ENCODE measurements around the gene ADRA1B.

The ADRA1B gene

DNA sequence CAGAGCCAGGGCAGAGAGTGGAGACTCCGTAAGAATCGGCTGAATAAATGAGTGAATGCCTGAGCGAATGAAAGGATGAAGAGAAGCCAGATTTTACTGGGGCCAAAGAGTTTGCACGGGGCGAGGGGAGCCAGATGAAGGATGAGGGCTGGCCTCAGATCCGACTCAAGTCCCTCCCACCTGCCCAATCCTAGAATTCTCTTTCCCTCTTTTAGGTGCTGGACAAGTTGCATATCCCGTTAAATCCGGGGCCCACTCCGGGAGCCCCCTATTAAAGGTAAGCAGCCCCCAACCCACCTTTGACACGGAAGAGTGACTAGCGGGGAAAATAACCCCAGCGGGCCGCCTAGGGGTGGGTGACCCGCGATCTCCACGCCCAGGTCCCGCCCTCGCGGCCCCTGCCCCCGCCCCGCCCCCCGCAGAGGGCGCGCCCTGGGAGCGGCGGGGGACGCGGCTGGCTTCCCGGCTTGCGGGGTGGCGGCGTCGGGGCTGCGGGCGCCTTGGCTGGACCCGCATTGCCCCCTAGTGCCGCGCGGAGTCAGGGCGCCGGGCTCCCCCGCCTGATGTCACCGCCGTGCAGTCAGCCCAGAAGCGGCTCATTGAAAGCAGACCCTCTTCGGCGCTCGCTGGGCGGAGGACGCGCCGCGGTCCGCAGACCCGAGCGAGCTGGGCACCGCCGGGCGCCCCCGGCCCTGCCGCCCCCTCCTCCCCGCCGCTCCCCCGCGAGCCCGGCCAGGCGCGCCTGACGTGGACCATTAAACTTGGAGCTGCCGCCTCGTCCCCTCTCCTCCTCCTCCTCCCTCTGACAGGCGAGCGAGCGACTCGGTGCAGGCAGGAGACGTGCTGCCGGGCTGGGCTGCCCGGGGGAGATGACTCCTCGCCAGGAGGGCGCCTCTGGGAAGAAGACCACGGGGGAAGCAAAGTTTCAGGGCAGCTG lies at the start of gene ADRA1B:
ADRA1B (plus strand) TSS at position 579 of the 937 bp plus-strand sequence. CDS start 424 bp downstream, outside the sequence.
- DNase-seq (ENCODE audit: low read depth): peak; percentile 90
- peak within 1 kb of the TSS; percentile 71 for H3K9ac ChIP-seq (ENCODE audit: low read length)
- H3K9me3 ChIP-seq (ENCODE audit: control insufficient read depth, low read length): no peaks in the 10 kb centered on the region
- H3K36me3 ChIP-seq (ENCODE audit: control insufficient read depth, insufficient read depth, low read length, severe bottlenecking): no peaks in the 10 kb centered on the region
- peaks cover 5% of the 10 kb centered on the region for H3K27me3 ChIP-seq (replicated peaks; ENCODE audit: control insufficient read depth, insufficient read depth, low read length)
- peak within 1 kb of the TSS; percentile 77 for H3K4me3 ChIP-seq (ENCODE audit: low read length)
- H3K4me1 ChIP-seq (ENCODE audit: control insufficient read depth, insufficient read depth, low read length): peaks cover 58% of the 10 kb centered on the region

DNA sequence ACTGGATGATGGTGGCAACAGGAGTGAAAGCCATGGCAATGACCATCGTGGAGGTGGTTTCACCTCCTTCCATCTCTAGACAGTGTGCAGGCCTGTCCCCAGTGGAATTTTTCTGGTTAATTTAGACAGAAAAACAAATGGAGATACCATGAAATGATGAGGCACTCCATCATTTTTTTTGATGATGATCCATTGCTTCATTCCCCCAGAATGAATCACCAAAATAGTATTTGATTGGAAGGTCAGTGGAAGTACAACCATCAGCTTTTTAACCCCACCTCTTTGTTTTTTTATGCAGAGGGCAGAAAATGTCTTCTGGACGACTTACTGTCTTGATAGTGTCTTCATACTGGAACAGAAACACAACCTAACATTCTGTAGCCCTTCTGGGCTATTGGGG lies 42.6 kb upstream of the ADRA1B start:
- no peak overlapping the region for H3K9ac ChIP-seq (ENCODE audit: low read length)
- no peaks in the 10 kb centered on the region for H3K9me3 ChIP-seq (ENCODE audit: control insufficient read depth, low read length)
- H3K27me3 ChIP-seq (replicated peaks; ENCODE audit: control insufficient read depth, insufficient read depth, low read length): peaks cover 16% of the 10 kb centered on the region
- peaks cover 24% of the 10 kb centered on the region for H3K4me1 ChIP-seq (ENCODE audit: control insufficient read depth, insufficient read depth, low read length)
- no peak overlapping the region for H3K4me3 ChIP-seq (ENCODE audit: low read length)
- no peaks in the 10 kb centered on the region for H3K36me3 ChIP-seq (ENCODE audit: control insufficient read depth, insufficient read depth, low read length, severe bottlenecking)
- DNase-seq (ENCODE audit: low read depth): no peak

GRCh38 chr5:159874263-159874662 lies 42.0 kb upstream of the ADRA1B start:
- H3K9ac ChIP-seq (ENCODE audit: low read length): no peak overlapping the region
- H3K4me3 ChIP-seq (ENCODE audit: low read length): no peak overlapping the region
- peaks cover 11% of the 10 kb centered on the region for H3K27me3 ChIP-seq (replicated peaks; ENCODE audit: control insufficient read depth, insufficient read depth, low read length)
- H3K4me1 ChIP-seq (ENCODE audit: control insufficient read depth, insufficient read depth, low read length): peaks cover 28% of the 10 kb centered on the region
- DNase-seq (ENCODE audit: low read depth): no peak
- H3K9me3 ChIP-seq (ENCODE audit: control insufficient read depth, low read length): no peaks in the 10 kb centered on the region
- no peaks in the 10 kb centered on the region for H3K36me3 ChIP-seq (ENCODE audit: control insufficient read depth, insufficient read depth, low read length, severe bottlenecking)

DNA sequence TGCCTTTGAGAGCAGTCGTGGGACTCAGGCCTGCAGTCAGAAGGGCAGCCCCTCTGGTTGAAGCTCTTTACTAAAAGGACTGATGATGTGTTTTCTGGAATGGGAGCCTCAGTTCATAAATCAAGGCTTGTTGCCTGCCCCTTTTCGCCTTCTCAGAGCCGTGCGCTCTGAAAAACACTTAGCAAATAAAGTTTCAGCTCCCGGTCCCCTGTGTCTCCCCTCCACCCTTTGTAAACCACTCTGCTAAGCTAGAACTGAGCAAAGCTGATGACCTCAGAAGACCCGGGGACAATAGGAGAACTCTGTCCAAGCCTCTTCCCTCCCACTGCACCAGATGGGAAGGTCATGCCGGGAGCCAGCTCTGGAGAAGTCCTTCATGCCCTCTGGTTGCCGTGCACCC lies 39.3 kb upstream of the ADRA1B start:
- no peaks in the 10 kb centered on the region for H3K36me3 ChIP-seq (ENCODE audit: control insufficient read depth, insufficient read depth, low read length, severe bottlenecking)
- no peak overlapping the region for H3K4me3 ChIP-seq (ENCODE audit: low read length)
- H3K9me3 ChIP-seq (ENCODE audit: control insufficient read depth, low read length): no peaks in the 10 kb centered on the region
- H3K4me1 ChIP-seq (ENCODE audit: control insufficient read depth, insufficient read depth, low read length): peaks cover 32% of the 10 kb centered on the region
- DNase-seq (ENCODE audit: low read depth): no peak
- no peak overlapping the region for H3K9ac ChIP-seq (ENCODE audit: low read length)
- H3K27me3 ChIP-seq (replicated peaks; ENCODE audit: control insufficient read depth, insufficient read depth, low read length): no peaks in the 10 kb centered on the region

- Histone ChIP-seq H3K36me3 (ENCODE audit: control insufficient read depth, insufficient read depth, low read length, severe bottlenecking) (no peaks in the 10 kb centered on the region), H3K4me1 (ENCODE audit: control insufficient read depth, insufficient read depth, low read length) (peaks cover 38% of the 10 kb centered on the region), H3K27me3 (replicated peaks; ENCODE audit: control insufficient read depth, insufficient read depth, low read length) (no peaks in the 10 kb centered on the region), H3K9me3 (ENCODE audit: control insufficient read depth, low read length) (no peaks in the 10 kb centered on the region), H3K9ac (ENCODE audit: low read length) (no peak overlapping the region), H3K4me3 (ENCODE audit: low read length) (no peak overlapping the region)
- DNase-seq (ENCODE audit: low read depth): no peak
Observed at GRCh38 chr5:159877894-159878448, 38.3 kb upstream of the ADRA1B start.

DNA sequence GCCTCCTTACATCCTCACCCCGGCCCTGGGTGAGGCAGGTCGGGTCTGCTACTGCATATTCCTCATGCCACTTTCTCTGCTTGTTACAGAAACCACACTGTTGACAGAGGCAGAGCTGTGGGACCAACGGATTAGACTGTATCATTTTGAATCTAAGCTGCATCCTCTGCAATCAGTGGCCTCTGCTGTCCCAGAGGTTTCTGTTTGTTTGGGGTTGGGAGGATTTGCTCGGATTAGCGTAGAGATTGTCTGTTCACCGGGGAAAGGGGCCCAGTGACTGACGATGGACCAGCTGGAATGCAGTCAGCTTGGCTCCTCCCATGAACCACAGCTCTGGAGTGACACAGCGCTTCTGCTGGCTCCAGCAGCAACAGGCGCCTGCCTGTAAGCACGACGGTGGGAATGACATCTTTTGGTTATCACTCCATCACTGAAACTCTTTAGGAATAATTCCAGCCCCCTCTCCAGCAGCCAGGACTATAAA lies 37.3 kb upstream of the ADRA1B start:
- Histone ChIP-seq H3K36me3 (ENCODE audit: control insufficient read depth, insufficient read depth, low read length, severe bottlenecking) (no peaks in the 10 kb centered on the region), H3K9ac (ENCODE audit: low read length) (peak overlapping the region; percentile 25), H3K4me1 (ENCODE audit: control insufficient read depth, insufficient read depth, low read length) (peaks cover 42% of the 10 kb centered on the region), H3K9me3 (ENCODE audit: control insufficient read depth, low read length) (no peaks in the 10 kb centered on the region), H3K4me3 (ENCODE audit: low read length) (peak overlapping the region; percentile 2), H3K27me3 (replicated peaks; ENCODE audit: control insufficient read depth, insufficient read depth, low read length) (no peaks in the 10 kb centered on the region)
- DNase-seq (ENCODE audit: low read depth): peak; percentile 84

GRCh38 chr5:159880676-159881075 lies 35.6 kb upstream of the ADRA1B start:
- Histone ChIP-seq H3K9me3 (ENCODE audit: control insufficient read depth, low read length) (no peaks in the 10 kb centered on the region), H3K4me1 (ENCODE audit: control insufficient read depth, insufficient read depth, low read length) (peaks cover 39% of the 10 kb centered on the region), H3K36me3 (ENCODE audit: control insufficient read depth, insufficient read depth, low read length, severe bottlenecking) (no peaks in the 10 kb centered on the region), H3K4me3 (ENCODE audit: low read length) (no peak overlapping the region), H3K9ac (ENCODE audit: low read length) (no peak overlapping the region), H3K27me3 (replicated peaks; ENCODE audit: control insufficient read depth, insufficient read depth, low read length) (no peaks in the 10 kb centered on the region)
- no peak for DNase-seq (ENCODE audit: low read depth)

DNA sequence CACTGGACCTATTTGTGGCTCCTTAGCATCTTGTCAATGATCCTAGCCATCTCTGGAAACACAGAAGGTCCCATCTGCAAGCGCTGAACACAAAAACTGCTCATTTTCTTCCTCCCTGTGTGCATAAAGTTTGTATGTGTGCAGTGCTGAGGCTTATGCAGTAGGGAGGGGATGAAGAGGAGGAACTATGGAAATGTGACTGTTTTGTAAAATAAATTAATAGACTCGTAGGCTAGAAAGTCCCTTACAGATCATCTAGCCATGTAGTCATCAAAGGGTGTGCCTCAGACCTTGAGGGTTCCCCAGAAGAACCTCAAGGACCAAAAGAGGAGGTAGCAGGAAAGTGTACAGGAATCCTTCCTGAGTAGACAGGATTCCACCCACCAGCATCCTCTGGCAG lies 34.3 kb upstream of the ADRA1B start:
- no peak for DNase-seq (ENCODE audit: low read depth)
- Histone ChIP-seq H3K36me3 (ENCODE audit: control insufficient read depth, insufficient read depth, low read length, severe bottlenecking) (no peaks in the 10 kb centered on the region), H3K9me3 (ENCODE audit: control insufficient read depth, low read length) (no peaks in the 10 kb centered on the region), H3K4me1 (ENCODE audit: control insufficient read depth, insufficient read depth, low read length) (peaks cover 39% of the 10 kb centered on the region), H3K9ac (ENCODE audit: low read length) (no peak overlapping the region), H3K27me3 (replicated peaks; ENCODE audit: control insufficient read depth, insufficient read depth, low read length) (no peaks in the 10 kb centered on the region), H3K4me3 (ENCODE audit: low read length) (no peak overlapping the region)

DNA sequence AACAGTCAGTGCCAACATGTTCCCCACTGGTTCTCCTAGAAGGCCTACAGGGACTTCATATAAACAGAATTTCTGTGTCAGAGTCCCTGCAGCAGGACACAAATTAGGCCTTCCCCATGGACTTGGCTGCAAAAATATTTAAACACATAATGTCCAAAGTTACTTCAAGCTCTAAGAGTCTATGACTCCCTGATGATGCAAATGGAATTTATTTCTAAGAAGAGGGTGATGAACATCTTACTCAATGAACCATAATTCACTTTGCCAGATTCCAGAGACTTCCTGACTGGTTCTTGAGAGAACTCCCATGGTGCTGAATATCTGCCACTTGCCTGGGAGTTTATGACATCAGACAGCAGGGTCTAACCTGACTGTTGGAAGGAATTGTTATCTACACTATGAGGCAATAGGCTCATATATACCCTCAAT lies 32.7 kb upstream of the ADRA1B start:
- H3K27me3 ChIP-seq (replicated peaks; ENCODE audit: control insufficient read depth, insufficient read depth, low read length): no peaks in the 10 kb centered on the region
- H3K9me3 ChIP-seq (ENCODE audit: control insufficient read depth, low read length): no peaks in the 10 kb centered on the region
- H3K4me3 ChIP-seq (ENCODE audit: low read length): no peak overlapping the region
- no peak overlapping the region for H3K9ac ChIP-seq (ENCODE audit: low read length)
- no peaks in the 10 kb centered on the region for H3K36me3 ChIP-seq (ENCODE audit: control insufficient read depth, insufficient read depth, low read length, severe bottlenecking)
- DNase-seq (ENCODE audit: low read depth): peak; percentile 50
- H3K4me1 ChIP-seq (ENCODE audit: control insufficient read depth, insufficient read depth, low read length): peaks cover 29% of the 10 kb centered on the region

DNA sequence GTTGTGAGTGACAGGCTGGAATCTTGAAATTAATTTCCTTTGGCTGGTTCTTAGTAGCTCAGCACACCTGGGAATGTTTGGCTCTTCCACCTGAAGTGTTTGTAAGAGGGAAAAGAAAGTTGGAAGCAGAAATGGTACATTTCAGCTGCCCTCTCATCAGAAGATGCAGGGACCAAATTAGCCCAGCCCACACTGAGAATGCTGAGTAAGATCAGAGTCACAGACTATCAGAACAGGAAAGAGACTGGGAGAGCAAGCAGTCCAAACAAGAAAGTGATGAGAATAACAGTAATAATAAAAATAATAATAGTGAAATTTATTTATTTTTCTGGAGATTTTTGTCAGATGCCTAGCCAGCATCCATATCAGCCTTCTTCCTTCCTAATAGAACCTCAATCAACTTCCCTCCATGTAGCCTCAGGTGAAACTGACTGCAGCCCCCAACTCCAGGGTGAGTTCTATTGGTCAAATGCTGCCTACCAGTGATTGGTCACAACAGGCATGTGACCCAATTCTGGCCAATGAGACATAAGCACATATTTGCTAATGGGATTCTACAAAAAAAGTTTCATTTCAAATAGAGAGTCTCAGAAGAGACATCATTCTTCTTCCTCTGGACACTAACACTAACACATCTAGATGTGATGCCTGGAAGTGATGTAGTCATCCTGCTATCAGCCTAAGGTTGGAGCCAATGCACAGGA lies 31.2 kb upstream of the ADRA1B start:
- Histone ChIP-seq H3K9me3 (ENCODE audit: control insufficient read depth, low read length) (no peaks in the 10 kb centered on the region), H3K27me3 (replicated peaks; ENCODE audit: control insufficient read depth, insufficient read depth, low read length) (peaks cover 4% of the 10 kb centered on the region), H3K4me3 (ENCODE audit: low read length) (no peak overlapping the region), H3K36me3 (ENCODE audit: control insufficient read depth, insufficient read depth, low read length, severe bottlenecking) (no peaks in the 10 kb centered on the region), H3K9ac (ENCODE audit: low read length) (no peak overlapping the region), H3K4me1 (ENCODE audit: control insufficient read depth, insufficient read depth, low read length) (peaks cover 20% of the 10 kb centered on the region)
- DNase-seq (ENCODE audit: low read depth): no peak

- peaks cover 7% of the 10 kb centered on the region for H3K27me3 ChIP-seq (replicated peaks; ENCODE audit: control insufficient read depth, insufficient read depth, low read length)
- H3K9ac ChIP-seq (ENCODE audit: low read length): no peak overlapping the region
- H3K4me3 ChIP-seq (ENCODE audit: low read length): no peak overlapping the region
- peaks cover 20% of the 10 kb centered on the region for H3K4me1 ChIP-seq (ENCODE audit: control insufficient read depth, insufficient read depth, low read length)
- DNase-seq (ENCODE audit: low read depth): no peak
- H3K36me3 ChIP-seq (ENCODE audit: control insufficient read depth, insufficient read depth, low read length, severe bottlenecking): no peaks in the 10 kb centered on the region
- no peaks in the 10 kb centered on the region for H3K9me3 ChIP-seq (ENCODE audit: control insufficient read depth, low read length)
Observed at GRCh38 chr5:159886296-159886695, 30.0 kb upstream of the ADRA1B start.
